AG04450 (cell line): ENCODE results near the gene TLE7. TPM values are rescaled to one million over a fixed set of nuclear protein-coding genes. Genes with fewer than 3 reads are reported as not detected.

Experiments used
- CTCF ChIA-PET: fragments of 300-600, 350-600 bp; formaldehyde crosslinking; extraction: SDS; loops from one replicate; lab custom pipeline; 2022; ENCODE audit warnings: antibody characterized with exemption, inconsistent platforms; lab: Charles Lee
- POLR2A ChIA-PET: fragments of 350-600 bp; formaldehyde crosslinking; extraction: SDS; loops from one replicate; lab custom pipeline; 2021; ENCODE audit warnings: antibody characterized with exemption, inconsistent platforms; lab: Yijun Ruan, JAX
- DNase-seq: peaks from one replicate; pipeline ENCODE4 v3.0.0-alpha.2; 2011; ENCODE audit warnings: low read depth, low spot score
- H3K27ac ChIP-seq: one replicate; pipeline ENCODE4 v1.5.1; 2012; ENCODE audit warnings: low read depth, low read length, control low read depth
- H3K27me3 ChIP-seq: one replicate; pipeline ENCODE4 v1.6.0; 2012; ENCODE audit warnings: low read length; ENCODE audit not compliant: control insufficient read depth, insufficient read depth
- H3K4me3 ChIP-seq: 2 replicates; pipeline ENCODE4 v1.5.1; 2011; ENCODE audit warnings: mild to moderate bottlenecking, low read depth, low read length, control low read depth
- H3K9me3 ChIP-seq: 2 replicates; pipeline ENCODE4 v1.5.1; 2012; ENCODE audit warnings: low read length; ENCODE audit not compliant: control insufficient read depth, insufficient read depth
- polyA plus RNA-seq: library from polyadenylated mRNA; depleted of rRNA; stranded (reverse); fragments of >200 nt; gene quantifications from 2 replicates; pipeline ENCODE4 v1.2.3, GENCODE V29; 2011
- TF ChIP-seq, protein P1 (sequence below): IDR thresholded peaks from 2 replicates; pipeline ENCODE4 v1.5.1; 2011; ENCODE audit warnings: low read depth, low read length, control low read depth, inconsistent platforms

The TLE7 gene
- polyA plus RNA-seq, 1 experiment: not detected

GRCh38 chr16:71460236-71460635 is 18.4 kb upstream of the TLE7 start:
- Histone ChIP-seq H3K27me3 (no peaks in the 10 kb centered on the region), H3K9me3 (peaks cover 3% of the 10 kb centered on the region; the same call in 1 of the 2 replicates), H3K27ac (peak overlapping the region; percentile 78), H3K4me3 (peak overlapping the region; percentile 37)
- DNase-seq: peak; percentile 52
- TF ChIP-seq, protein P1, sequence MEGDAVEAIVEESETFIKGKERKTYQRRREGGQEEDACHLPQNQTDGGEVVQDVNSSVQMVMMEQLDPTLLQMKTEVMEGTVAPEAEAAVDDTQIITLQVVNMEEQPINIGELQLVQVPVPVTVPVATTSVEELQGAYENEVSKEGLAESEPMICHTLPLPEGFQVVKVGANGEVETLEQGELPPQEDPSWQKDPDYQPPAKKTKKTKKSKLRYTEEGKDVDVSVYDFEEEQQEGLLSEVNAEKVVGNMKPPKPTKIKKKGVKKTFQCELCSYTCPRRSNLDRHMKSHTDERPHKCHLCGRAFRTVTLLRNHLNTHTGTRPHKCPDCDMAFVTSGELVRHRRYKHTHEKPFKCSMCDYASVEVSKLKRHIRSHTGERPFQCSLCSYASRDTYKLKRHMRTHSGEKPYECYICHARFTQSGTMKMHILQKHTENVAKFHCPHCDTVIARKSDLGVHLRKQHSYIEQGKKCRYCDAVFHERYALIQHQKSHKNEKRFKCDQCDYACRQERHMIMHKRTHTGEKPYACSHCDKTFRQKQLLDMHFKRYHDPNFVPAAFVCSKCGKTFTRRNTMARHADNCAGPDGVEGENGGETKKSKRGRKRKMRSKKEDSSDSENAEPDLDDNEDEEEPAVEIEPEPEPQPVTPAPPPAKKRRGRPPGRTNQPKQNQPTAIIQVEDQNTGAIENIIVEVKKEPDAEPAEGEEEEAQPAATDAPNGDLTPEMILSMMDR: no peak
- ChIA-PET POLR2A (interaction anchor here (0.6 to 1.2 kb wide), 3 partner anchors 24 to 627 kb away, joined by 3 to 6 read pairs (median 3); no protein-coding TSS in a partner anchor), CTCF (interaction anchor here (1.1 to 4.0 kb wide), 5 partner anchors 24 to 105 kb away, joined by 3 to 15 read pairs (median 4); partner anchors contain the start of gene CALB2)

DNA sequence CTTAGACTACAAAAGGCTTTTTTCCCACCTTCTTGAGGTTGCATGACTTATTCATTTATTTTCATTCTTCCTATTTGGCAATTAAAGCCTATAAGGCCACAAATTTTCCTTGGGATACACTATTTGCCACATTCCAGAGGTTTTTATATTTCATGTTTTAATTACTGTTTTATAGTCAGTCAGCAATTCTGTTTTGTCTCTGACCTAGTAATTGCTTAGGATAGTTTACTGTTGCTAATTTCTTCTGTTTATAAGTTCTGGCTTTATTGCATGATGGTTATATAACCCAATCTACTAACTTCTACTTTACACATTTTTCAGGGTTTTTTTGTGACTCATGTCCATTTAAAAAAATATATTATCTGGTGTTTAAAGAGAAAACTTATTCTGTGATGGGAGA is 17.7 kb upstream of the TLE7 start:
- DNase-seq: no peak
- no peak overlapping the region; the same call in 1 of the 2 replicates for H3K4me3 ChIP-seq
- ChIA-PET POLR2A (interaction anchor here (1.2 kb wide), 1 partner anchor 25 kb away, joined by 6 read pairs; no protein-coding TSS in a partner anchor), CTCF (interaction anchor here (1.2 to 4.0 kb wide), 4 partner anchors 25 to 101 kb away, joined by 3 to 15 read pairs (median 6); partner anchors contain the start of gene CALB2)
- TF ChIP-seq, protein P1: no peak
- peak overlapping the region; percentile 78 for H3K27ac ChIP-seq
- H3K27me3 ChIP-seq: no peaks in the 10 kb centered on the region
- peaks cover 7% of the 10 kb centered on the region; the same call in 1 of the 2 replicates for H3K9me3 ChIP-seq

DNA sequence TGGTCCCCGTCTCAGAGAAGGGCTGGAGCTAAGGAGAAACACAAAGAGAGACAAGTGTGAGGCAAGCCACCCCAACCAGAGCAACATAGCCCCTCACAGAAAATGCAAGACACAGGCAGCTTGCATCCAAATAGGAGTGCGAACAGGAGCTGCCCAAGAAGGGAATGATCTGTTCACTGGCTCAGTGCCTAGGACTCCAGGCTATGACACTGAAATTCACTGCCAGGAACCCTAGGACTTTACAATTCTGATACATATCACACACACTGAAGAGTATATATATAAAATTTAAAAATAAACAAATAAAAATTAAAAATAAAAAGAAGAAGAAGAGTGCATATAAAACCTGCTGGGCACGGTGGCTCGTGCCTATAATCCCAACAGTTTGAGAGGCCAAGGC is 14.9 kb upstream of the TLE7 start:
- CTCF ChIA-PET: no interaction called here
- TF ChIP-seq, protein P1: no peak
- Histone ChIP-seq H3K4me3 (no peak overlapping the region), H3K9me3 (peaks cover 25% of the 10 kb centered on the region), H3K27ac (no peak overlapping the region), H3K27me3 (no peaks in the 10 kb centered on the region)
- no peak for DNase-seq
- POLR2A ChIA-PET: no interaction called here

- no peak overlapping the region for H3K4me3 ChIP-seq
- TF ChIP-seq, protein P1: no peak
- DNase-seq: no peak
- peaks cover 51% of the 10 kb centered on the region for H3K9me3 ChIP-seq
- ChIA-PET CTCF (interaction anchor here (0.6 kb wide), 1 partner anchor 58 kb away, joined by 3 read pairs; no protein-coding TSS in a partner anchor), POLR2A (no interaction called here)
- no peak overlapping the region for H3K27ac ChIP-seq
- no peaks in the 10 kb centered on the region for H3K27me3 ChIP-seq
Measured at GRCh38 chr16:71453036-71453435, 11.2 kb upstream of the TLE7 start.

- ChIA-PET CTCF (no interaction called here), POLR2A (no interaction called here)
- Histone ChIP-seq H3K27me3 (no peaks in the 10 kb centered on the region), H3K4me3 (no peak overlapping the region), H3K9me3 (peaks cover 70% of the 10 kb centered on the region), H3K27ac (no peak overlapping the region)
- DNase-seq: no peak
- TF ChIP-seq, protein P1: no peak
Measured at GRCh38 chr16:71449020-71449419, 7.2 kb upstream of the TLE7 start.
